K562 (cell line): ENCODE data around the gene FOXM1. TPM values are rescaled to one million over a fixed set of nuclear protein-coding genes. Genes with fewer than 3 reads are reported as not detected.
A peak's percentile ranks its signal among the peaks of the same experiment; 100 is the strongest.

Experiments
- AFF4 ChIP-seq: sonication (generic); formaldehyde crosslinking; IDR thresholded peaks from 2 replicates; pipeline ENCODE4 v1.8.0; 2023; ENCODE audit warnings: mild to moderate bottlenecking, missing genetic modification reagents
- ARNT ChIP-seq, 2 experiments: fragments of 450-650 bp; IDR thresholded peaks; 2 replicates each; pipeline ENCODE4 v1.6.1; 2016; ENCODE audit warnings: mild to moderate bottlenecking in 1 of 2
- BDP1 ChIP-seq: IDR thresholded peaks from 3 replicates; pipeline ENCODE4 v1.6.1; 2011; ENCODE audit not compliant: insufficient read length, insufficient read depth
- BHLHE40 ChIP-seq: IDR thresholded peaks from 2 replicates; pipeline ENCODE4 v1.6.1; 2011; ENCODE audit warnings: low read length, improper control_type of control experiment
- CHAMP1 ChIP-seq: fragments of 450-650 bp; IDR thresholded peaks from 2 replicates; pipeline ENCODE4 v1.6.1; 2016; ENCODE audit warnings: mild to moderate bottlenecking
- HOMEZ ChIP-seq: fragments of 250-450 bp; sonication (Bioruptor Pico); IDR thresholded peaks from 2 replicates; pipeline ENCODE4 v1.4.0; 2020; ENCODE audit warnings: mild to moderate bottlenecking, moderate library complexity
- JUNB ChIP-seq: fragments of 450-650 bp; formaldehyde crosslinking; conservative IDR thresholded peaks from 2 replicates; pipeline ENCODE4 v1.4.0; 2020; ENCODE audit warnings: mild to moderate bottlenecking
- KAT7 ChIP-seq: sonication (generic); formaldehyde crosslinking; IDR thresholded peaks from 2 replicates; pipeline ENCODE4 v1.8.0; 2022; ENCODE audit warnings: missing genetic modification reagents, mild to moderate bottlenecking, borderline replicate concordance
- KLF10 ChIP-seq: fragments of 250-450 bp; sonication (Bioruptor Pico); IDR thresholded peaks from 2 replicates; pipeline ENCODE4 v1.6.1; 2021; ENCODE audit warnings: matching md5 sums
- NEUROD1 ChIP-seq: fragments of 150-350 bp; IDR thresholded peaks from 2 replicates; pipeline ENCODE4 v1.6.1; 2014; ENCODE audit warnings: borderline replicate concordance, low read length, low read depth; ENCODE audit not compliant: partially characterized antibody
- NR2F6 ChIP-seq: fragments of 450-650 bp; formaldehyde crosslinking; IDR thresholded peaks from 2 replicates; pipeline ENCODE4 v1.4.0; 2020; ENCODE audit warnings: mild to moderate bottlenecking
- PHF8 ChIP-seq: fragments of 200-600 bp; sonication (generic); IDR thresholded peaks from 2 replicates; pipeline ENCODE4 v1.6.1; 2012; ENCODE audit warnings: mixed run types, mild to moderate bottlenecking, inconsistent platforms, low read length, moderate library complexity, borderline replicate concordance
- SAFB2 ChIP-seq: fragments of 200-400 bp; formaldehyde crosslinking; IDR thresholded peaks from 2 replicates; pipeline ENCODE4 v1.6.1; 2018; ENCODE audit warnings: borderline replicate concordance, low read length, low read depth, moderate library complexity; ENCODE audit not compliant: severe bottlenecking
- SRSF9 ChIP-seq: fragments of 200-400 bp; formaldehyde crosslinking; IDR thresholded peaks from 2 replicates; pipeline ENCODE4 v1.6.1; 2017; ENCODE audit warnings: low read depth, low read length, borderline replicate concordance
- TAF7 ChIP-seq: fragments of 450-650 bp; IDR thresholded peaks from 2 replicates; pipeline ENCODE4 v1.6.1; 2016; ENCODE audit warnings: missing genetic modification characterization, missing compliant biosample characterization
- TAL1 ChIP-seq: fragments of 450-650 bp; IDR thresholded peaks from 2 replicates; pipeline ENCODE4 v1.6.1; 2016; ENCODE audit warnings: mild to moderate bottlenecking
- TEAD1 ChIP-seq, 2 experiments: fragments of 450-650 bp in 1 of 2; sonication (generic) in 1 of 2; formaldehyde crosslinking; IDR thresholded peaks; 2 replicates each; pipeline versions ENCODE4 v1.4.0 to v1.8.0; 2020 to 2022; ENCODE audit warnings: mild to moderate bottlenecking in 2 of 2, missing genetic modification reagents in 1 of 2
- ZBTB1 ChIP-seq: sonication (generic); formaldehyde crosslinking; IDR thresholded peaks from 2 replicates; pipeline ENCODE4 v1.8.1; 2023; ENCODE audit warnings: missing genetic modification reagents, low read depth, mild to moderate bottlenecking, borderline replicate concordance
- ZNF224 ChIP-seq: sonication (generic); formaldehyde crosslinking; IDR thresholded peaks from 2 replicates; pipeline ENCODE4 v1.8.0; 2022; ENCODE audit warnings: mild to moderate bottlenecking, missing genetic modification reagents
- ZNF324 ChIP-seq: fragments of 250-450 bp; sonication (Bioruptor Pico); IDR thresholded peaks from 2 replicates; pipeline ENCODE4 v1.4.0; 2020; ENCODE audit warnings: mild to moderate bottlenecking
- polyA plus RNA-seq, 8 experiments: library from polyadenylated mRNA; depleted of rRNA in 4 of 8; stranded (reverse) in 5 of 8; unstranded in 3 of 8; fragments of >200 nt; fragmentation: Nextera tagmentation in 2 of 8; fragmentation: Illumina TruSeq in 1 of 8; extraction: Ambion mirVana in 2 of 8; extraction: Trizol in 1 of 8; gene quantifications; 2 replicates each; pipeline versions ENCODE4 v1.2.1 to v1.2.3, GENCODE V29; 2011 to 2014; ENCODE audit warnings: inconsistent platforms in 1 of 8, missing spikeins in 1 of 8
- total RNA-seq, 7 experiments: library from RNA; depleted of rRNA in 6 of 7; stranded (reverse); fragments of >200 nt in 6 of 7; fragmentation: Illumina TruSeq in 2 of 7; extraction: Trizol in 2 of 7; gene quantifications; 2 replicates each; pipeline versions ENCODE4 v1.2.1 to v1.2.3, GENCODE V29; 2011 to 2021; ENCODE audit warnings: low replicate concordance in 1 of 7

FOXM1 gene
- total and polyA plus RNA-seq, 9 of the 15 experiments (the other 6 are each of a cell fraction or from before 2014, with no cell fraction given) = 8.9 to 46.9 (median 17.2) TPM

- TF ChIP-seq JUNB (CRISPR knock-in tag) (no peak), CHAMP1 (no peak), ZBTB1 (CRISPR knock-in tag) (no peak), PHF8 (peak; percentile 59), AFF4 (peak; percentile 47; the same call in 1 of the 2 replicates), TAF7 (0 out of 2 replicates have a peak, but pooled peaks have one; percentile 13), NR2F6 (no peak), BHLHE40 (peak; percentile 82), TEAD1 (CRISPR knock-in tag; IDR thresholded peaks at IDR 0.05) (peak in 1 of 2 experiments; percentile 89; a peak in 1 of 4 replicates), ZNF324 (CRISPR knock-in tag) (no peak), TAL1 (no peak), BDP1 (no peak), ARNT (IDR thresholded peaks at IDR 0.05) (no peak), KLF10 (CRISPR knock-in tag) (no peak), ZNF224 (CRISPR knock-in tag) (no peak), KAT7 (CRISPR knock-in tag) (0 out of 2 replicates have a peak, but pooled peaks have one; percentile 13), SRSF9 (no peak), HOMEZ (CRISPR knock-in tag) (no peak), SAFB2 (no peak), NEUROD1 (no peak)
Observed at GRCh38 chr12:2877047-2877952, at the start of gene FOXM1, which contains the start of gene RHNO1 (continued).
